Stimulated activated CD4-positive, alpha-beta T cell treated with anti-CD3 and anti-CD28 coated beads, Interleukin-1b, Interleukin-23, amount 100 ng/mL, for 1 hour (primary cell): Measurements from ENCODE around the gene MED29.

ENCODE experiments used
- DNase-seq, 2 donors: peaks; one replicate each; pipeline ENCODE4 v3.0.0-alpha.2; 2020; ENCODE audit warnings: low read depth in 2 of 2

The MED29 gene

GRCh38 chr19:39411081-39411831 lies 20.1 kb downstream of the MED29 start:
- peak in 1 of 2 donors; percentile 34 for DNase-seq

GRCh38 chr19:39411832-39412099 lies 20.6 kb downstream of the MED29 start:
- DNase-seq = peak; percentile 82 to 90

- DNase-seq = peak; percentile 96 to 99
Measured at GRCh38 chr19:39412100-39412866, 21.1 kb downstream of the MED29 start, which contains the start of gene PLEKHG2. TSS of gene PLEKHG2 (plus strand) at chr19:39412669. CDS start at chr19:39414087, 1,418 bp downstream.

- DNase-seq = no peak
Measured at GRCh38 chr19:39412867-39413271, 21.7 kb downstream of the MED29 start.

- no peak for DNase-seq
Measured at GRCh38 chr19:39413272-39413910, 22.2 kb downstream of the MED29 start.

- no peak for DNase-seq
Measured at GRCh38 chr19:39413911-39414608, 22.9 kb downstream of the MED29 start.

GRCh38 chr19:39415111-39416046 lies 24.2 kb downstream of the MED29 start:
- no peak for DNase-seq

- no peak for DNase-seq
Measured at GRCh38 chr19:39416152-39417120, 25.3 kb downstream of the MED29 start.

GRCh38 chr19:39417463-39418181 lies 26.4 kb downstream of the MED29 start:
- no peak for DNase-seq

GRCh38 chr19:39419003-39419402 lies 27.8 kb downstream of the MED29 start:
- DNase-seq = no peak

- no peak for DNase-seq
Measured at GRCh38 chr19:39420769-39421168, 29.6 kb downstream of the MED29 start.

GRCh38 chr19:39422020-39422419 lies 30.8 kb downstream of the MED29 start:
- DNase-seq = no peak

- DNase-seq = no peak
Measured at GRCh38 chr19:39423258-39424086, 32.3 kb downstream of the MED29 start.

GRCh38 chr19:39424934-39425333 lies 33.8 kb downstream of the MED29 start:
- no peak for DNase-seq

GRCh38 chr19:39425744-39426143 lies 34.6 kb downstream of the MED29 start:
- no peak for DNase-seq

GRCh38 chr19:39426170-39426569 lies 35.0 kb downstream of the MED29 start:
- DNase-seq = no peak

GRCh38 chr19:39427707-39428106 lies 36.5 kb downstream of the MED29 start:
- DNase-seq = no peak
